Natural killer cell (primary cell): ENCODE results near the gene TMEM222. TPM values are rescaled to one million over a fixed set of nuclear protein-coding genes. Genes with fewer than 3 reads are reported as not detected.

ENCODE experiments used
- ATAC-seq, 3 donors: fragments of 150-1000 bp in 2 of 3; fragments of 200-7000 bp in 1 of 3; cut with Tn5 transposase; 1 replicate in 1 of 3; 2 replicates in 2 of 3; pipeline ENCODE4 v1.10.0; 2021; ENCODE audit warnings: mild to moderate bottlenecking in 2 of 3, moderate library complexity in 2 of 3
- DNase-seq, 2 donors: peaks; one replicate each; pipeline versions ENCODE4 v3.0.0 to v3.0.0-alpha.2; 2013 to 2021; ENCODE audit warnings: mixed read lengths in 1 of 2
- H3K27ac ChIP-seq: one replicate; pipeline ENCODE4 v1.5.1; 2013; ENCODE audit warnings: mild to moderate bottlenecking, low read length
- H3K27me3 ChIP-seq: one replicate; pipeline ENCODE4 v1.6.1; 2013; ENCODE audit warnings: low read length; ENCODE audit not compliant: control insufficient read depth, insufficient read depth
- H3K36me3 ChIP-seq: one replicate; pipeline ENCODE4 v1.6.1; 2013; ENCODE audit warnings: low read length; ENCODE audit not compliant: control insufficient read depth, insufficient read depth
- H3K4me1 ChIP-seq: one replicate; pipeline ENCODE4 v1.6.1; 2013; ENCODE audit warnings: low read length; ENCODE audit not compliant: control insufficient read depth, insufficient read depth
- H3K4me3 ChIP-seq: one replicate; pipeline ENCODE4 v1.5.1; 2013; ENCODE audit warnings: low read length
- H3K9me3 ChIP-seq: one replicate; pipeline ENCODE4 v1.6.1; 2013; ENCODE audit warnings: low read length; ENCODE audit not compliant: control insufficient read depth, insufficient read depth
- H3K27ac Mint-ChIP-seq, 2 donors: one replicate each; pipeline ENCODE4 v1.8.0; 2022; ENCODE audit warnings: mild to moderate bottlenecking in 2 of 2, mixed read lengths in 2 of 2, moderate library complexity in 1 of 2
- H3K27me3 Mint-ChIP-seq, 2 donors: one replicate each; pipeline ENCODE4 v1.8.0; 2022; ENCODE audit warnings: low read depth in 2 of 2, mixed read lengths in 2 of 2
- H3K36me3 Mint-ChIP-seq: one replicate; pipeline ENCODE4 v1.8.0; 2022; ENCODE audit warnings: mixed read lengths
- H3K4me1 Mint-ChIP-seq, 2 donors: one replicate each; pipeline ENCODE4 v1.8.0; 2022; ENCODE audit warnings: mixed read lengths in 2 of 2
- H3K4me3 Mint-ChIP-seq: one replicate; pipeline ENCODE4 v1.8.0; 2022; ENCODE audit warnings: mild to moderate bottlenecking, moderate library complexity, mixed read lengths
- H3K9me3 Mint-ChIP-seq, 2 donors: one replicate each; pipeline ENCODE4 v1.8.0; 2022; ENCODE audit warnings: mixed read lengths in 2 of 2
- CTCF ChIP-seq: fragments of 200-600 bp; IDR thresholded peaks from one replicate; pipeline ENCODE4 v1.8.0; 2022; ENCODE audit warnings: antibody characterized with exemption
- WGBS: methylation state at CpG from one replicate; pipeline ENCODE4 v1.1.7; 2013; ENCODE audit warnings: missing lambda C conversion rate; ENCODE audit not compliant: insufficient coverage; 5-methylcytosine and 5-hydroxymethylcytosine counted together
- intact Hi-C: fragments of 100-400 bp; cut with micrococcal nuclease; formaldehyde crosslinking; loops from one replicate; pipeline ENCODE4 v1.14.2; 2022
- total RNA-seq, 4 donors: library from RNA; stranded (reverse); fragments of 120-200 nt in 1 of 4; gene quantifications; one replicate each; pipeline versions ENCODE4 v1.2.3 to v1.2.4, GENCODE V29; 2013 to 2022

The TMEM222 gene
- total RNA-seq, 3 donors from 2014 or later (not counting 1 experiment from before 2014, with no cell fraction given), result 34.9 to 41.2 (median 37.3) TPM

- TF ChIP-seq CTCF, result no peak
- no peak overlapping the region for H3K4me3 ChIP-seq
- Mint-ChIP-seq H3K36me3 (no peaks in the 10 kb centered on the region), H3K4me3 (no peak overlapping the region), H3K9me3 (no peaks in the 10 kb centered on the region), H3K27ac (peak overlapping the region in 1 of 2 donors; percentile 67), H3K4me1 (peaks cover 25 to 41% of the 10 kb centered on the region in 2 donors), H3K27me3 (no peaks in the 10 kb centered on the region)
- H3K9me3 ChIP-seq, result no peaks in the 10 kb centered on the region
- H3K36me3 ChIP-seq, result no peaks in the 10 kb centered on the region
- ATAC-seq, result no peak
- no peak for DNase-seq
- H3K27ac ChIP-seq, result no peak overlapping the region
- no peaks in the 10 kb centered on the region for H3K27me3 ChIP-seq
- intact Hi-C loops, result no loop called here
- 95% methylated on average over 5 of the region's 5 CpGs for WGBS
- H3K4me1 ChIP-seq, result peaks cover 50% of the 10 kb centered on the region
Measured at GRCh38 chr1:27358928-27359313, 37.0 kb downstream of the TMEM222 start.

GRCh38 chr1:27359822-27360158, 37.8 kb downstream of the TMEM222 start:
- ATAC-seq, result no peak
- Histone ChIP-seq H3K36me3 (no peaks in the 10 kb centered on the region), H3K4me3 (peak overlapping the region; percentile 29), H3K4me1 (peaks cover 54% of the 10 kb centered on the region), H3K9me3 (no peaks in the 10 kb centered on the region), H3K27me3 (no peaks in the 10 kb centered on the region), H3K27ac (no peak overlapping the region)
- Mint-ChIP-seq H3K4me3 (peak overlapping the region; percentile 75), H3K4me1 (peaks cover 26 to 49% of the 10 kb centered on the region in 2 donors), H3K9me3 (no peaks in the 10 kb centered on the region), H3K27me3 (no peaks in the 10 kb centered on the region), H3K36me3 (no peaks in the 10 kb centered on the region), H3K27ac (peak overlapping the region; percentile 14 to 31)
- WGBS, result 51% methylated on average over 9 of the region's 9 CpGs
- TF ChIP-seq CTCF, result no peak
- no peak for DNase-seq
- intact Hi-C loops, result no loop called here

GRCh38 chr1:27360159-27361043, 38.4 kb downstream of the TMEM222 start:
- H3K36me3 Mint-ChIP-seq, result no peaks in the 10 kb centered on the region
- intact Hi-C loops, result no loop called here
- peak overlapping the region; percentile 29 for H3K4me3 ChIP-seq
- H3K27ac ChIP-seq, result no peak overlapping the region
- H3K27ac Mint-ChIP-seq, result peak overlapping the region; percentile 14 to 31
- WGBS, result 17% methylated on average over 67 of the region's 71 CpGs
- H3K27me3 ChIP-seq, result no peaks in the 10 kb centered on the region
- DNase-seq, result peak; percentile 55 to 68
- no peaks in the 10 kb centered on the region for H3K27me3 Mint-ChIP-seq
- H3K36me3 ChIP-seq, result no peaks in the 10 kb centered on the region
- no peaks in the 10 kb centered on the region for H3K9me3 ChIP-seq
- H3K9me3 Mint-ChIP-seq, result no peaks in the 10 kb centered on the region
- peaks cover 30 to 51% of the 10 kb centered on the region in 2 donors for H3K4me1 Mint-ChIP-seq
- ATAC-seq, result peak; percentile 11 to 33 (median 29)
- no peak for TF ChIP-seq CTCF
- H3K4me3 Mint-ChIP-seq, result peak overlapping the region; percentile 75
- peaks cover 57% of the 10 kb centered on the region for H3K4me1 ChIP-seq
